ENCODE measurements around the gene FADS1.

Gene FADS1

DNA sequence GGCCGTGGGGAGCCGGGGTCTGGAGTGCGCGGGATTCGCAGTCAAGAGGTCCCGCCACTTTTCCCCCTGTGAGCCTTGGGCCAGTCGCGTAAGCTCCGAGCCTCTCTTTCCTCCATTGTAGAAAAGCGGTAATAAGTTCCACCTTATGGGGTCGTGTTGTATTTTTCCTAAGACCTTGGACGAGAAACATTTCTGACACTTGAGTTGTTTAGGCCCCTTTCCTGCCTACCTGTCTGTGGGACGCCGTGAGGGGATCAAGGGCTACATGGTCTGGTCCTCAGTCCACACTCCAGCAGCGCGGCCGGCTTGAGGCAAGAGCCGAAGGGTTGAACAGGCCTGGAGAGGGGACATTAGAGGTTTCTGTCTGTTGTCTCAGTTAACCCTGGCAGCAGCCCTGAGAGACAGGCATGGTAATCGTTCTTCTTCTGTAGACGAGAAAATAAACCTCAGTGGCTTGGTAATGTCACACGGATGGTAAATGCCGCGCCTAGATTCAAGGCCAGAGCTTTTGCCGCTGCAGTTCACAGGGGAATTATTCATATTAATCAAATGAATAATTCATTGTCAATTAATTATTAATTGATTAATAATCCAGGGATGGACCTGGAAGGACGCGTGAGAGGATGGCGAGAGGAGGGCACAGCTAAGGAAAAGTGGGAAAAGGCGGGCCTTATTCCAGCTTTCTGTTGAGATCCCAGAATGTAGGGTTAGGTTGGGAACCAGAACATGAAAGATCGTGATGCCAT lies 23.5 kb downstream of the FADS1 start:
- DNase-seq, result no peak

DNA sequence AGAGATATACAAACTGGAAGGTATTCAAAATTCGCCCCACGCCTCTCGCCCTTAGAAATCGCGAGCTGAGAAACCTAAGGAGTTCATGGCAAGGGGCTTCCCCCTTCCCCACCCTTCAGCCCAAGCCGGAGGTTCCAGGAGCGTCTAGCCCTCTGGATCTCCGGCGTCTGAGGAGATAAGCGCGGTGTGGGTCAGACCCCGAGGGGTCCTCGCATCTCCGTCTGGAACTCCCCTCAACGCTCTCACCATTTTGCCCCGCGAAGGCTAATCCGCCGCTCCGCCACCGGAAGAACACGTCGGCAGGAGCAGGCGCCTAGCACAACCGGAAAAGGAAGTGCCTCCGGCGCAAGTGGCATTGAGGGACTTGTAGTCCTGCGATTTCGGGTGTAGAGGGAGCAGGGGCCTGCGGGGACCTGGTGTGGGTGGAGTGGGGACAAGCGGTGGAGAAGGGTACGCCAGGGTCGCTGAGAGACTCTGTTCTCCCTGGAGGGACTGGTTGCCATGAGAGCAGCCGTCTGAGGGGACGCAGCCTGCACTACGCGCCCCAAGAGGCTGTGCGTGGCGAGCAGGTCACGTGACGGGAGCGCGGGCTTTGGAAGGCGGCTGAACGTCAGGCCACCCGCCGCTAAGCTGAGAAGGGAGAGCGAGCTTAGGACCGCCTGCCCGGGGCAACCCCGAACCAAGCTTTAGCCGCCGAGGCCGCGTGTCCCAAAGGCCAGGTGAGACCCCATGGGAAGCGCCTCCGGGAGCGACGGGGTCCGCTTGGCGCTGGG lies 24.3 kb downstream of the FADS1 start, which contains the start of the genes FEN1 and TMEM258:
Gene FEN1 (plus strand): TSS at position 602 of the 773 bp plus-strand sequence. CDS start 2,451 bp downstream, outside the sequence.
Gene TMEM258 (minus strand): TSS at position 290 of the 773 bp plus-strand sequence. CDS start 41 bp downstream, at position 249.
- peak; percentile 90 for DNase-seq

DNA sequence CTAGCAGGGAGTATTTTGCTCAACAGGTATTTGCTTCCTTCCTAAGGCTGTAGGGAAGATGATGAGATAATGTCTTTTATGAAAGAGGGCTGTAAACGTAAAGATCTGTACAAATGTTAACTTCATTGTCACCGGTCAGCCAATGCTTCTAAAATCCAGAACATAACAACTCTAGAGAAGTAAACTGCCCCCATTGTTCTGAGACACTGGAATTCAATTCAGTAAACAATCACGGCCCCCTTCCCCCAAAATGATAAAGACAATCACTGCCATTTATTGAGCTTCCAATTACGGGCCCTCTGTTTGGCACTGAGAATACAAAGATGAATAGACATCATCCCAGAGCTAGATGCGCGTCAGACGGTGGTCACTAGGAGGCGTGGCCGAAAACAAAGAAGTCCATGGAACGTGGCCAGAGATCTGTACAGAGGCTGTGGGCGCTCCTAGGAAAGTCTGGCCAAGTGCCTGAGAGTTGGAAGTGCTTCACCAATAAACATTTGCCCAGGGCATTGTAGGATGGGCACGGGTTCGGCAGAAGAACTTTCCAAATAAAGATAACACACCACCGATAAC lies 25.0 kb downstream of the FADS1 start:
- peak; percentile 62 for DNase-seq

DNA sequence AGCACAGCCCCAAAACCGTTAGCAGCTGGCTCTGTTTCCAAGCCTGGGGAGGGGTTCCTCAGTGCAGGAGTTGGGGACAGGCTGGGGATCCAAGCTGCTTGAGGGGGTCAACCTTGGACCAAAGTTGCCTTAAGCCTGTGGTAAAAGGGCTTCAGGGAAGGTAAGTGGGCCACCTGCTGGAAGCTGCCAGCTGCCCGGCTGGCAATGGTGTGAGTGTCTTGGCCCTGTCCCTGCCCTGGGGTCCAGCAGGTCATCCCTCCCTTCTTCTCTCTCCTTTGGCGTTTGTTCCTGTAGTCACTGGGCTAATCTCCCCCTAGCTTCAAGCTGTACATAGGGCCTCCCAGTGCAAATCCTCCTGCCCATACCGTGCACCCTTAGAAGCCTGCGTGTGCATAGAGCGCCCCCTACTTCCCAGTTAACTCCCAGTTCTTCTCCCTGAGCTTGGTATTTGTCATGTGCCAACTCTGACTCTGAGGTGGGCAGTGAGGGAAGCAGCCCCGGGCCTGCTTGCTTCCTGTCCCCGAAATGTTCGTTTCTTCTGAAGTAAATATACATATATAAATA lies 28.8 kb downstream of the FADS1 start:
- peak; percentile 24 for DNase-seq

DNA sequence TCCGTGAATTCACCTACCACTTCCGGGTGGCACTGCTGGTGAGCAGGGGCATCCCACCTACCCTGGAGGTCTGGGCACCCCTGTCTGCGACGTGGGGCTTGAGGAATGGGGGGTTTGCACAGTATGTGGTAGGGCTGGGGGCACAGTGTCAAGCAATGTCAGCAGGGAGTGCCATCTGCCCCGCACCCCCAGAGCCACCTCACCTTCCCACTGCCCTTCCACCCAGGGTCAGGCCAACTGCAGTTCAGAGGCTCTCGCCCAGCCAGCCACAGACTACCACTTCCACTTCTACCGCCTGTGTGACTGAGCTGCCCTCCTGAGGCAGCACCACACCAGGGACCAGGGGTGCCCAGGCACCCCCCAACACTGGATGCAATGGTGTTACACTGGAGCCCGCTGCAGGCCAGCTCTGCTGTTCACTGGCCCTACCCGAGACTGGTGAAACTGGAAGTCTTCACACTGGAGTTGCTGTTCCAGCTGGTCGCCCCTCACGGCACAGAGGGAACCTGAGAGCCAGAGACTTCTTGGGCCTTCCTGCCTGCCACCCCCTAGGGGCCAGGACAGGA lies 30.9 kb downstream of the FADS1 start:
- DNase-seq, result no peak

DNA sequence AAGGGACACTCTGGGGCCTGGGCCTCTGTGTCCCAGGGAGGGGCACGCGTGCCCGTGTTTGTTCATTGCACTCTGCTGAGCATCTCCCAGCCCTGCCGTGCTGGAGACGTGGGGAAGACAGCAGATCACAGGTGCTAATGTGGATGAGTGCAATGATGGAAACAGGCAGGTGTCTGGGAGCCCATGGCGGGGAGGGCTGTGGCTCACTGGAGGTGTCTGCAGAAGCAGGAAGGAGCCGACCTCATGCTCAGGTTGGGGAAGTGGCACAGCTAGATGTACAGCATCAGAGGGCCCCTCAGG lies 32.3 kb downstream of the FADS1 start:
- no peak for DNase-seq

DNA sequence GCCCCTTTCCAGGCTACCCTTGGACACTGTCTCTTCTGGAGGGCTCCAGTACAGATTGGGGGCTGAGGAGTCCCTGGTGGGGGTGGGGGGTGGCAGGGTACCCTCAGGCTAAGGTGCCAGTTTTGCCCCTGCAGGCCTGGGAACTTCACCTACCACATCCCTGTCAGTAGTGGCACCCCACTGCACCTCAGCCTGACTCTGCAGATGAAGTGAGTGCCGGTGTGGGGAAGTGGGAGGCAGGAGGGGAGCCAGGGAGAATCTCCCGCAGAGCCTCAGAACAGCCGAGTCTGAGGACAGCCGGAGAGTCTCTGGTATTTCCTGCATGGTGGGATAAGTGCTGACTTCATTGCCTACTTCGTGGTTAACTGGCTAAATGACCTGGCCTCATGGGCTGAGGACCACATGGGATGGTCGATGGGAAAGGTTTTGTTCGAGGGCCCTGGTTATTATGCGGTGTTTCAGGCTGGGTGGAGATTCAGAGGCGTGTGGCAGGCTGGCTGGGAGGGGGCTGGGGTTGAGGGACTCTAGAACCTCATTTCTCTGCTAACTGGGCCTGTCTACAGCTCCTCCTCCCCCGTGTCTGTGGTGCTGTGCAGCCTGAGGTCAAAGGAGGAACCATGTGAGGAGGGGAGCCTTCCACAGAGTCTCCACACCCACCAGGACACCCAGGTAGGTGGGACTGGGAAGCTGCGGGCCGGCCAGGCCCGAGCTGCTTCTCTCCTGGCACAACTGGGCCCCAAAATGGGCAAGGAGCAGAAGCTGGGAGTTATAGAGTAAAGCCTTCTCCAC lies 32.9 kb downstream of the FADS1 start:
- no peak for DNase-seq

DNA sequence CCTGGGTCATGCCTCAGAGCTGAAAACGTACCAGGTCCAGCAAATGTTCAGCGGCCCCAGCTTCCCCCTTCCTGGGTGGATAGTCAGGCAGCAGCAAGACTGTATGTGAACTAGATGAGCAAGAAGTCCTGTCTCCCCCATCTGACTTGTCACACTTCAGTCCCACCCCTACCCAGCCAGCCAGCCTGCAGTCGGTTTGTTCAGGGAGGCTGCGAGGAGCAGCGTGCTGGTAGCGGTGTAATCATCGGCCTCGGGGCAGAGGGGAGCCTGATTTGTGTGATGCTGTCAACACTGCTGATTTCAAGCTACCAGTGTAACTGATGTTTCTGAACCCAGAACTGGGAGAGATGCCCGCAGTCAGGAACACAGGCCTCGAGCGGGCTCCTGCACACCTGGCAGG lies 34.0 kb downstream of the FADS1 start:
- no peak for DNase-seq

DNA sequence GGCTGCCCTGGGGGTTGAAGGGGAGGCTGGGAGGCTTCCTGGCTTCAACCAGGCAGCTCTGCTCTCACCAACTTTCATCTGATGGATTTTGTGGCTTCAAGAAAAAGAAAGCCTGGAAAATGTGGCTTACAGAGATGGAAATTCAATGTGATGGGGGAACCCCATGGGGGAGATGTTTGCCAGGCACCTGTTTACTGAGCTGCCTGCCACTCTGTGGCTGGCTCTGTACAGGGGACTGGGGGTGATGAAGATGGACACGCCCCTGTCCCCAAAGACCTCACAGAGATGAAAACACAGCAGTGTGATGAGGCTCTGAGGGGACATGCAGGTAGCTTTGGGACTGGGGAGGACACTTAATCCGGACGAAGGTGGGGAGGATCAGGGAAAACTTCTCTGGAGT lies 34.5 kb downstream of the FADS1 start:
- DNase-seq, result no peak

DNA sequence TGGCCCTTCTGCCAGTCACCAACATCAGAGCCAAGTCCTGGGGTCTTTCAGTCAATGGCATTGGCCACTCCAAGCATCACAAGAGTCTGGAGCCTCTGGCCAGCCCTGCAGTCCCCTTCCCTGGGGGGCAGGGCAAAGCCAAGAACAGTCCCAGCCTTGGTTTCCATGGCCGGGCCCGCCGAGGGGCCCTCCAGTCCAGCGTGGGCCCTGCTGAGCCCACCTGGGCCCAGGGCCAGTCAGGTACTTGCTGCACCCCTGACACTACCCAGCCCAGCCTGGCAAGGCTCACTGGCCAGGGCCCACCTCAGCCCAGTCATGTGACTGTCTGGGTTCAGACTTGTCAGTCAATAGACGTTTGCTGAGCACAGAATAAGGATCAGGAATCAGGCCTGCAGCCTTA lies 35.2 kb downstream of the FADS1 start:
- no peak for DNase-seq

DNA sequence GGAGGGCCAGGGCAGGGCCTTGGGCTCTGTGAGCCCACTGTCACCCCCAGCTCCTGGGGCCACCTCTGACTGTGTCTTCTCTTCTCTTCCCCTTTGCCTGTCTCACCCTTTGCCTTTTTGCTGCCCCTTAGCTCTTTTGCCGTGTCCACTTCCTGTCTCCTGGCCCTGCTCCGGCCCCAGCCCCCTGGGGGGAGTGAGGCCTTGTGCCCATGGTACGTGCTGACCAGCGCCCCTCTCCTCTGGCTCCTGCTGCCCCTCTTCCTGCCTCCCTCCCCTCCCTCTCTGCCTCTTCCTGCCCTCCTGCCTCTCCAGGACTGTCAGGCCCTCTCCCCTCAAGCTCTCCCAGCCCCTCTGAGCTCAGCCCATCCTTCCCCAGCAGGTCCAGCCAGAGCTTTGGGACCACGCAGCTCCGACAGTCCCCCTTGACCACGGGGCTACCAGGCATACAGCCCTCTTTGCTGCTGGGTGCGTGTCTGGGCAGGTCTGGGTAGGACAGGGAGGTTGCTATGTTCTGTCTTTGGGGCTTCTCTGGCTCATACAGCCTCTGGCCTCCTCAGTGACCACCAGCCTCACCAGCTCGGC lies 36.1 kb downstream of the FADS1 start:
- no peak for DNase-seq

DNA sequence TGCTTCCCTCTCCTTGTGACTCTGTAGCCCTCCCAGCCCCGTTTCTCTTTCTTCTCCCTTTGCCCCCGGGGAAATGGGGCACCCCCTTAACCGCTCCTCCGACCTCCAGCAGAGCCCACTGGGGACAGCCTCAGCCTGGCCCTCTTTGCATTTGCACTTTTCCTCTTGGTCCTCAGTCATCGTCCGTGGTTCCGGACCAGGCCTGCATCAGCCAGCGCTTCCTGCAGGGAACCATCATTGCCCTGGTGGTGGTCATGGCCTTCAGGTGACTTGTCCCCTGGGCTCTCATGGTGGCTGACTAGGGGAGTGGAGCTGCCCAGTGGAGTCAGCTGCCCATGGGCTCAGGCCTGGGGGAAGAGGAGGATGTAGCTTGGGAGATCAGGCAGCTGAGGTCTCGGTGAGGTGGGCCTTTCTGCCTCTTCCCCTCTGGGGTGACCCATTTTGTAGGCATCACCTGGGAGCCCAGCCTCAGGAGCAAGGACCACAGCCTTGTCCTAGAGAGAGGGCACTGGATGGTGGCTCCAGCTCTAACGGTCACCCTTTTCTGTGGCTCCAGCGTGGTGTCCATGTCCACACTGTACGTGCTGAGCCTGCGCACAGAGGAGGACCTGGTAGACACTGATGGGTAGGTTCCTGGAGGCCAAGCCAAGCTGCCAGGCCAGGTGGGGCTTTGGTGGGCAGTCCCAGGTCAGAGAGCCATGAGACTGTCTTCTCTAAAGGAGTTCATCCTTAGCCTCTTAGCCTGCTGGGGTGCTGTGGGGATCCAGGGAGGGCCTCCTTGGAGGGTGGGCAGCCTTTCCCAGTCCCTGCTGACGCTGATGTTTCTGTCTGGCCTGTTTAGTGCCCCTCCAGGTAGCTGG lies 36.9 kb downstream of the FADS1 start:
- no peak for DNase-seq

DNA sequence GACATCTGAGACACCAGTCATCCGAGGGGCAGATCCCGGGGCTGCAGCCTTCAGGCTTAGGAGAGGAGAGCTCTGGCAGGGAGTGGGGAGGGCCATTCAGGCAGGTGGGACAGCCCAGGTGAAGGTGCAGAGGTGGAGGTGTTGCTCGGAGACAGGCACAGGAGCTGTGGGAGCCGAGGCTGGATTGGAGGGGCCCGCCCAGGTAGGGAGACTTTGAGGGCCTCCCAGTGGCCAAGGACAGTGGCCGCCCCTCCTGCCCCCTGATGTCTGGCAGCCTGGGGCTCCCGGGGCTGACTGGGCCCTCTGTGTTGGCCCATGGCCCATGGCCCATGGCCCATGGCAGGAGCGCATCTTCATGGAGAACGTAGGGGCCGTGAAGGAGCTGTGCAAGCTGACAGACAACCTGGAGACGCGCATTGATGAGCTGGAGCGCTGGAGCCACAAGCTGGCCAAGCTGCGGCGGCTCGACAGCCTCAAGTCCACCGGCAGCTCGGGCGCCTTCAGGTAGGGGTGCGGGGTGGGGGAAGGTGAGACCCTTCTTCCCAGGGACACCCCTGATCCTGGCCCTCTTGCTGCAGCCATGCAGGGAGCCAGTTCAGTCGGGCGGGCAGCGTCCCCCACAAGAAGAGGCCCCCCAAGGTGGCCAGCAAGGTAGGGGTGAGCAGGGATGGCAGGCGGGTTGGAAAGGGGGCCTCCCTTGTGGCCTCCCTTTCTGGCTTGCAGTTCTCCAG lies 37.7 kb downstream of the FADS1 start:
- no peak for DNase-seq

DNA sequence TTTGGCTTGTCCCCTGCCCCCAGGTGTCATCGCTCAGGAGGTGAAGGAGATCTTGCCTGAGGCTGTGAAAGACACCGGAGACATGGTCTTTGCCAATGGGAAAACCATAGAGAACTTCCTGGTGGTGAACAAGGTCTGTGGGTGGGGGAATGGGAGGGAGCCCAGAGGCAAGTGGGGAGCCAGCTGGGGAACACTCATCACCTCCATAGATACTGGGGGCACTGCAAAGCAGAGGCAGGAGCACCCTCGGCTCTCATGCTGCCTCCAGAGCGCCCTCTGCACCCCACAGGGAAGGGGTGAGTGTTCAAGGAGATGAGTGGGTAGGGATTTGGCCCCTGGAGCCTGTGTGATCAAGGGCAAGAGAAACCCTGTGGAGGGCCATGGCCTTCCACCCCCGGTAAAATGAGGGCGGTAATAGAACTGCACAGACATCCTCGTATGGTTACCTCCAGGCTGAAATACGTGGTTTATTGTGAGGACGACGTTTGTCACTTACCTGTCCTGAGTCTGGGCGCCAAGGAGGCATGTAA lies 38.4 kb downstream of the FADS1 start:
- DNase-seq, result no peak

DNA sequence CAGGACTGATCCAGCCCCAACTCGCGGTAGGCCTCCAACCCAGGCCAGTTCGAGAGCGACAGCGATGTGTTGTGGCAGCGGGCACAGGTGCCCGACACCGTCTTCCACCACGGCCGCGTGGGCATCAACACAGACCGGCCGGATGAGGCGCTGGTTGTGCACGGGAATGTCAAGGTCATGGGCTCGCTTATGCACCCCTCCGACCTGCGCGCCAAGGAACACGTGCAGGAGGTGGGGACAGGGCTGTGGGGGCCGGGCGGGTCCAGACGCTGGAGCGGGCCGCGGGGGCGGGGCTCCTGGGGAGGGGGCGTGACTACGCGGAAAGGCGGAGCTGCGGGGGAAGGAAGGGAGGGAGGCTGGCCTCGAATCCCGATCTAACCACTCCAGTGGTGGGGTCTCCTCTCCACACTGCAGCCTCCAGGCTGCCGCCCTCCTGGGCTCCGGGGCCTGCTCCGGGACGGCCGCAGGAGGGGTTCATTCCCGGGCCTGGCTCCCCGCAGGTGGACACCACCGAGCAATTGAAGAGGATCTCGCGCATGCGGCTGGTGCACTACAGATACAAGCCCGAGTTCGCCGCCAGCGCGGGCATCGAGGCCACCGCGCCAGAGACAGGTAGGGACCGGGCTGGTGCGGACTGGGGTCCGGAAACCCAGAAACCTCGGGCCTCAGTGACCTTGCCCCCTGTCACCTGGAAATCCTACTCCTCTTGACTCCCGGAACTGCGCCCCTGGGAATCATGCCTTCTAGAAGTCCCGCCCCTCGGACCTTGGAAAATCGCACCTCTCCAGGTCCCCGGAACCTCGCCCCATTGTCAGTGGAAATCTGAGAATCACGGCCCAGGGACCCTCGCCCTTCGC lies 39.3 kb downstream of the FADS1 start:
- DNase-seq, result peak; percentile 79

DNA sequence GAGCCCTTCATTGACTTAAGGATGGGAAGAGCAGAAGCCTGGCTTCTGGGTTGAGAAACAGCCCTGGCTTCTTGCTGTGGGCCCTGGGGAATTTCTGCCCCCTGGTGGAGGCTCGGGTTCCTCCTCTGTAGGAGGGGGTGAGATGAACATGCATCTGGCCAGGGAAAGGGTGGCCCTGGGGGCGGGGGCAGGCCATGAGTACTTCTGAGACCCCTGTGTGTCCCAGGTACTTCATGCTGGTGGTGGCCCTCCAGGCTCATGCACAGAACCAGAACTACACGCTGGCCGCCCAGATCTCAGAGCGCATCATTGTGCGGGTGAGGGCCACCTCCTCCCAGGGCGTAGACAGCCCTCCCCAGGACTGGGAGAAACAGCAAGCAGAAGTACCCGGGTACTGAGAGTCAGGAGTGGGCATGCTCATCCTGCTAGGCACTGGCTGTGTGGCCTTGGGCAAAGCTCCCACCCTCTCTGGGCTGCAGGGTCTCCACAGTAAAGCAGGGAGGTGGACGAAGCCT lies 40.2 kb downstream of the FADS1 start:
- peak; percentile 53 for DNase-seq

DNA sequence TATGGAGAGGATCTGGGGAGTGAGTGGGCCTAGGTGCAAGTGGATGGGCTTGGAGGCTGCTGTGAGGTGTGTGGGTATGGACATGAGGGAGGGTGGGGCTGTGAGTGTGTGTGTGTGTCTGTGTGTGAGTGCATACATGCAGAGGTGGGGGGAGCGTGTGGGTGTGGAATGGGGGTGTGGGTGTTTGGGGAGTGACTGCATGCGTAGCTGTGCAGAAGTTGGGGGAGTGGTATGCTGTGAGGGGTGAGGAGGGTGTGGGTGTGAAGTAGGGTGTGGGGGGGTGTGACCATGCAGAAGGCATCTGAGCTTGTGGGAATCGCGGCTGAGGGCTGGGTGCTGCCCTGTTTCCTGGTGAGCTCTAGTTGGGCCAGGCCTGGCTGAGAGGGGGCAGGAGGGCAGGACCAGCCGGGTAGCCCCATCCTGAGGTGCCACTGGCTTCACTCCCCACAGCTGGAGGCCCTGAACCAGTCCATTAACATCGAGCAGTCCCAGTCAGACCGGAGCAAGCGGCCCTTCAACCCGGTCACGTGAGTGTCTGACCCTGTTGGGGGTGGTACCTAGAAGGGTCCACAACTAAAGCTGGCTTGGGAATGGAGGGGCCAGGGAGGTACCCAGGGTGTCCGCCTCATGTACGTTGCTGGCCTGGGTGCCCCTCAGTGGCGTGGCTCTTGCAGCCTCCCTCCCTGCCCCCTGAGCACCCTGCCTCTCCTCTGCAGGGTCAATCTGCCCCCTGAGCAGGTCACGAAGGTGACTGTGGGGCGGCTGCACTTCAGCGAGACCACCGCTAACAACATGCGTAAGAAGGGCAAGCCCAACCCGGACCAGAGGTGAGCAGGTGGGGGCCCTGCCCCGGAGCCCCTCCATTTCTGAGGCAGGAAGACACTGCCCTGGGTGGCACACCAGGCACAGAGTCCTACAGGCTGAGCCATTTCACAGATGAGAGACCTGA lies 40.9 kb downstream of the FADS1 start:
- peak; percentile 32 for DNase-seq

DNA sequence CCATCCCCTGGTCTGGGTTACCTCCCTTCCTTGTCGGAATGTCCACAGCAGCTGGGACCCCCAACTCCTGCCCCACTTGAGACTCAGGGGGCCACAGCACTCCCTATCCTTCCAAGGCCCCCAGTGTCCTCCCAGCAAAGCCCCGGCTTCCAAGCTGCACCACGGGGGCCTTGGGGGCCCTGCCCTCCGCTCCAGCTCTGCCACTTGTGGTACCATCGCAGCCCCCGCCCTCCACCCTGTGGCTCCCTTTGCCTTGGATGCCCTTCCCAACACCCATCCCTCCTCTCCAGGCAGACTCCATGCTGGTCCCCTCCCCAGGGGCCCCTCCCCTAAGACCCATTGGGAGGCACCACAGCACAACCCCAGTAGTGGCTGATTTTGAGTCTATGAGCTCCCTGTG lies 41.7 kb downstream of the FADS1 start:
- DNase-seq, result no peak
